HepG2 (cell line): ENCODE data around the gene ZBTB37. TPM values are rescaled to one million over a fixed set of nuclear protein-coding genes. Genes with fewer than 3 reads are reported as not detected.
A peak's percentile ranks its signal among the peaks of the same experiment; 100 is the strongest.

ENCODE experiments used
- ARID2 ChIP-seq: sonication (generic); formaldehyde crosslinking; IDR thresholded peaks from 2 replicates; pipeline ENCODE4 v1.8.1; 2022; ENCODE audit warnings: mild to moderate bottlenecking, missing genetic modification reagents, borderline replicate concordance
- CC2D1A ChIP-seq: sonication (generic); formaldehyde crosslinking; IDR thresholded peaks from 2 replicates; pipeline ENCODE4 v1.8.1; 2023; ENCODE audit warnings: mild to moderate bottlenecking, missing genetic modification reagents
- CENPT ChIP-seq: sonication (generic); formaldehyde crosslinking; IDR thresholded peaks from 2 replicates; pipeline ENCODE4 v1.8.0; 2022; ENCODE audit warnings: low read depth, mild to moderate bottlenecking, moderate library complexity, missing genetic modification reagents
- DNMT1 ChIP-seq: sonication (generic); formaldehyde crosslinking; IDR thresholded peaks from 2 replicates; pipeline ENCODE4 v1.5.1; 2020; ENCODE audit warnings: mild to moderate bottlenecking, missing genetic modification reagents
- ERF ChIP-seq: IDR thresholded peaks from 2 replicates; pipeline ENCODE4 v1.6.1; 2018; ENCODE audit warnings: missing biosample characterization, missing genetic modification reagents
- FOXM1 ChIP-seq: sonication (generic); formaldehyde crosslinking; IDR thresholded peaks from 2 replicates; pipeline ENCODE4 v1.5.0; 2020; ENCODE audit warnings: missing genetic modification reagents
- FOXP1 ChIP-seq, 2 experiments: fragments of 450-650 bp in 1 of 2; IDR thresholded peaks; 2 replicates each; pipeline ENCODE4 v1.6.1; 2017 to 2018; ENCODE audit warnings: antibody characterized with exemption in 1 of 2
- HNRNPLL ChIP-seq: fragments of 200-400 bp; formaldehyde crosslinking; IDR thresholded peaks from 2 replicates; pipeline ENCODE4 v1.6.1; 2017; ENCODE audit warnings: mild to moderate bottlenecking, low read depth, low read length; ENCODE audit not compliant: poor library complexity, severe bottlenecking
- HOXA7 ChIP-seq: sonication (generic); formaldehyde crosslinking; IDR thresholded peaks from 2 replicates; pipeline ENCODE4 v1.8.1; 2022; ENCODE audit warnings: mild to moderate bottlenecking, missing genetic modification reagents, moderate library complexity
- JARID2 ChIP-seq: sonication (generic); formaldehyde crosslinking; IDR thresholded peaks from 2 replicates; pipeline ENCODE4 v1.8.1; 2023; ENCODE audit warnings: missing genetic modification reagents, inconsistent platforms; ENCODE audit not compliant: insufficient replicate concordance
- KDM1A ChIP-seq: IDR thresholded peaks from 2 replicates; pipeline ENCODE4 v1.6.1; 2016; ENCODE audit warnings: missing compliant biosample characterization
- MBD4 ChIP-seq: IDR thresholded peaks from 2 replicates; pipeline ENCODE4 v1.6.1; 2012; ENCODE audit warnings: low read length, inconsistent platforms, borderline replicate concordance
- MTF2 ChIP-seq: sonication (generic); formaldehyde crosslinking; IDR thresholded peaks from 2 replicates; pipeline ENCODE4 v1.5.0; 2020; ENCODE audit warnings: missing genetic modification reagents, borderline replicate concordance
- NR2F6 ChIP-seq, 2 experiments: IDR thresholded peaks; 2 replicates each; pipeline ENCODE4 v1.6.1; 2016; ENCODE audit warnings: antibody characterized with exemption in 1 of 2, mild to moderate bottlenecking in 1 of 2
- PRPF4 ChIP-seq: fragments of 200-400 bp; formaldehyde crosslinking; IDR thresholded peaks from 2 replicates; pipeline ENCODE4 v1.6.1; 2016; ENCODE audit warnings: low read length, low read depth; ENCODE audit not compliant: poor library complexity, severe bottlenecking
- SETDB1 ChIP-seq: sonication (generic); formaldehyde crosslinking; IDR thresholded peaks from 2 replicates; pipeline ENCODE4 v1.5.1; 2020; ENCODE audit warnings: missing genetic modification reagents, mild to moderate bottlenecking, borderline replicate concordance
- SKI ChIP-seq: fragments of 450-650 bp; IDR thresholded peaks from one replicate; pipeline ENCODE4 v1.6.1; 2018; ENCODE audit warnings: mild to moderate bottlenecking; ENCODE audit not compliant: partially characterized antibody
- SOX6 ChIP-seq, 2 experiments: fragments of 450-650 bp in 1 of 2; sonication (generic) in 1 of 2; formaldehyde crosslinking in 1 of 2; IDR thresholded peaks; 2 replicates each; pipeline versions ENCODE4 v1.4.0 to v1.6.1; 2017 to 2020; ENCODE audit warnings: antibody characterized with exemption in 1 of 2, mild to moderate bottlenecking in 1 of 2, missing genetic modification reagents in 1 of 2
- SP1 ChIP-seq, 2 experiments: fragments of 450-650 bp in 1 of 2; sonication (generic) in 1 of 2; formaldehyde crosslinking in 1 of 2; IDR thresholded peaks; 2 replicates each; pipeline versions ENCODE4 v1.4.0 to v1.6.1; 2016 to 2020; ENCODE audit warnings: missing genetic modification reagents in 1 of 2
- ZBTB7B ChIP-seq: sonication (generic); formaldehyde crosslinking; IDR thresholded peaks from 2 replicates; pipeline ENCODE4 v1.4.0; 2020; ENCODE audit warnings: missing genetic modification reagents
- ZNF143 ChIP-seq: sonication (generic); formaldehyde crosslinking; IDR thresholded peaks from 2 replicates; pipeline ENCODE4 v1.4.0; 2020; ENCODE audit warnings: missing genetic modification reagents
- ZNF354B ChIP-seq: sonication (generic); formaldehyde crosslinking; IDR thresholded peaks from 2 replicates; pipeline ENCODE4 v1.8.0; 2022; ENCODE audit warnings: mild to moderate bottlenecking, missing genetic modification reagents
- ZNF501 ChIP-seq: sonication (generic); formaldehyde crosslinking; IDR thresholded peaks from 2 replicates; pipeline ENCODE4 v1.5.1; 2020; ENCODE audit warnings: mild to moderate bottlenecking, moderate library complexity, missing genetic modification reagents
- ZNF614 ChIP-seq: IDR thresholded peaks from 2 replicates; pipeline ENCODE4 v1.6.1; 2018; ENCODE audit warnings: missing biosample characterization, missing genetic modification reagents, inconsistent platforms, borderline replicate concordance
- ZNF713 ChIP-seq: sonication (generic); formaldehyde crosslinking; IDR thresholded peaks from 2 replicates; pipeline ENCODE4 v1.4.0; 2020; ENCODE audit warnings: mild to moderate bottlenecking, missing genetic modification reagents
- ZNF75D ChIP-seq: sonication (generic); formaldehyde crosslinking; IDR thresholded peaks from 2 replicates; pipeline ENCODE4 v1.8.1; 2023; ENCODE audit warnings: missing genetic modification reagents, mild to moderate bottlenecking, borderline replicate concordance
- ZNF891 ChIP-seq: sonication (generic); formaldehyde crosslinking; IDR thresholded peaks from 2 replicates; pipeline ENCODE4 v1.5.0; 2020; ENCODE audit warnings: mild to moderate bottlenecking, missing genetic modification reagents
- ZSCAN12 ChIP-seq: sonication (generic); formaldehyde crosslinking; IDR thresholded peaks from 2 replicates; pipeline ENCODE4 v1.9.0; 2021; ENCODE audit warnings: mild to moderate bottlenecking, missing genetic modification reagents
- polyA plus RNA-seq, 8 experiments: library from polyadenylated mRNA; depleted of rRNA in 3 of 8; stranded (reverse) in 7 of 8; unstranded in 1 of 8; fragments of >200 nt; fragmentation: Illumina TruSeq in 4 of 8; extraction: Trizol in 4 of 8; gene quantifications; 2 replicates each; pipeline versions ENCODE4 v1.2.1 to v1.2.3, GENCODE V29; 2011 to 2016; ENCODE audit warnings: low read depth in 4 of 8, missing spikeins in 1 of 8, mixed read lengths in 1 of 8; ENCODE audit not compliant: insufficient read depth in 1 of 8
- total RNA-seq, 5 experiments: library from RNA; depleted of rRNA; stranded (reverse); fragments of >200 nt; fragmentation: Illumina TruSeq; extraction: Trizol; gene quantifications; 2 replicates each; pipeline ENCODE4 v1.2.3, GENCODE V29; 2016; ENCODE audit warnings: low read depth in 1 of 5
- TF ChIP-seq, protein P1 (sequence below): sonication (generic); formaldehyde crosslinking; IDR thresholded peaks from 2 replicates; pipeline ENCODE4 v1.8.1; 2023; ENCODE audit warnings: mild to moderate bottlenecking, inconsistent platforms, moderate library complexity, missing genetic modification reagents, borderline replicate concordance
- TF ChIP-seq, protein P2 (sequence below): sonication (generic); formaldehyde crosslinking; IDR thresholded peaks from 2 replicates; pipeline ENCODE4 v1.5.0; 2020; ENCODE audit warnings: missing genetic modification reagents

The ZBTB37 gene
- total and polyA plus RNA-seq, 2 of the 13 experiments (the other 11 are each of a cell fraction or from before 2014, with no cell fraction given), result 2.6 to 7.7 TPM

DNA sequence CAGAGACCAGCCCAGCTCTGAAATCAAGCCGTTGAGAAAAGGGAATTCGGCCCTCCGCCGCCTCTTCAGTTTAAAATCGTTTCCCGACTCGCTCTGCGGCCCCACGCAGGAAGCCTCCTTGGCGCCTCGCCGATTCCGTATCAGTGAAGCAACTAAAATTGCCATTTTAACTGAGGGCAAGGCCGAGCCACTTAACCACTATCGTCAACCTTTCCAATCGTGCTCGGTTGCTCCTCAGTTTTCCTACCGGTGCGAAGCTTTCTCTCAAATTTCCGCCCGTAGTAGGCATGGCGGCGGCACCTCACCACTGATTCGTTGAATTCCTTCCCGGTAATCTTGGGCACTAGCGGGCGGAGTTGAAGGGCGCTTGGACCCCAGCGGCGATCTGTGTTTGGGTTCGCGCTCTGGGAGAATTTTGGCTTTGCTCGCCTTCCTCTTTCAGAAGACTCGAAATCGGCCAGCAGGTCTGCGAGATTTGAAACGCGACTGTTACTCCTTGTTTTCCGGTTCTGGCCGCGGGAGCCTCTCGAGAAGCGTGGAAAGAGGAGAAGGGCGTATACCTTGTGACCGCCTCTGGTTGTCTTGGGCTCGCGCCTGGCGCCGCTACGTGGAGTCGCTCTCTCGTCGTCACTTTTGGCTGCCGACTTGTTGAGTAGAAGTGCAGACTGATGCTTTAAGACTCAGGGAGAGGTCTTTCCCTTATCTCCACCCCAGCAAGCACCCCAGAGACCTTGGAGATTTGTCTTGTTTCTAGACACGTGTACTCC is 43.7 kb upstream of the ZBTB37 start, which contains the start of the genes CENPL and DARS2 (continued):
- TF ChIP-seq ZNF614 (CRISPR knock-in tag) (no peak), KDM1A (CRISPR knock-in tag) (no peak), SETDB1 (CRISPR knock-in tag) (no peak), ZNF143 (CRISPR knock-in tag) (peak; percentile 95), NR2F6 (IDR thresholded peaks at IDR 0.05) (no peak), NR2F6 (CRISPR knock-in tag; IDR thresholded peaks at IDR 0.05) (no peak), ZNF75D (no peak), ARID2 (CRISPR knock-in tag) (peak; percentile 19; the same call in 1 of the 2 replicates), JARID2 (CRISPR knock-in tag) (no peak), MBD4 (no peak), ZBTB7B (CRISPR knock-in tag) (0 out of 2 replicates have a peak, but pooled peaks have one; percentile 6), HOXA7 (no peak), FOXM1 (0 out of 2 replicates have a peak, but pooled peaks have one; percentile 16), CENPT (CRISPR knock-in tag) (no peak), DNMT1 (CRISPR knock-in tag) (no peak), ZSCAN12 (CRISPR knock-in tag) (no peak), MTF2 (CRISPR knock-in tag) (no peak), HNRNPLL (peak; percentile 82), ZNF713 (CRISPR knock-in tag) (no peak), SKI (peak; percentile 8), SP1 (IDR thresholded peaks at IDR 0.05) (no peak), SP1 (CRISPR knock-in tag; IDR thresholded peaks at IDR 0.05) (no peak; the same call in 1 of the 2 replicates), CC2D1A (CRISPR knock-in tag) (0 out of 2 replicates have a peak, but pooled peaks have one; percentile 75), SOX6 (IDR thresholded peaks at IDR 0.05) (no peak), SOX6 (CRISPR knock-in tag; IDR thresholded peaks at IDR 0.05) (peak; percentile 56), ERF (CRISPR knock-in tag) (peak; percentile 17; the same call in 1 of the 2 replicates), ZNF501 (CRISPR knock-in tag) (peak; percentile 95), FOXP1 (IDR thresholded peaks at IDR 0.05) (no peak), FOXP1 (CRISPR knock-in tag; IDR thresholded peaks at IDR 0.05) (no peak), ZNF354B (CRISPR knock-in tag) (no peak), ZNF891 (CRISPR knock-in tag) (0 out of 2 replicates have a peak, but pooled peaks have one; percentile 4), PRPF4 (no peak)
- TF ChIP-seq, protein P1, sequence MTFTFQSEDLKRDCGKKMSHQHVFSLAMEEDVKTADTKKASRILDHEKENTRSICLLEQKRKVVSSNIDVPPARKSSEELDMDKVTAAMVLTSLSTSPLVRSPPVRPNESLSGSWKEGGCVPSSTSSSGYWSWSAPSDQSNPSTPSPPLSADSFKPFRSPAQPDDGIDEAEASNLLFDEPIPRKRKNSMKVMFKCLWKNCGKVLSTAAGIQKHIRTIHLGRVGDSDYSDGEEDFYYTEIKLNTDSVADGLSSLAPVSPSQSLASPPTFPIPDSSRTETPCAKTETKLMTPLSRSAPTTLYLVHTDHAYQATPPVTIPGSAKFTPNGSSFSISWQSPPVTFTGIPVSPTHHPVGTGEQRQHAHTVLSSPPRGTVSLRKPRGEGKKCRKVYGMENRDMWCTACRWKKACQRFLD, result no peak
- TF ChIP-seq, protein P2, sequence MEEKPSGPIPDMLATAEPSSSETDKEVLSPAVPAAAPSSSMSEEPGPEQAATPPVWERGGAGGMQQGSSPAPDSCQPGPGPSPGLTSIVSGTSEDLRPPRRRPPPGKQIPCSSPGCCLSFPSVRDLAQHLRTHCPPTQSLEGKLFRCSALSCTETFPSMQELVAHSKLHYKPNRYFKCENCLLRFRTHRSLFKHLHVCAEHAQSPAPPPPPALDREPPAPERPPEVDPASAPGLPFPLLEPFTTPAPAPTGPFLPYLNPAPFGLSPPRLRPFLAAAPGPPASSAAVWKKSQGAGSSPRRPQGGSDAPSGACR (CRISPR knock-in tag), result no peak
